ENCODE data around the gene A2M.

A2M gene

DNA sequence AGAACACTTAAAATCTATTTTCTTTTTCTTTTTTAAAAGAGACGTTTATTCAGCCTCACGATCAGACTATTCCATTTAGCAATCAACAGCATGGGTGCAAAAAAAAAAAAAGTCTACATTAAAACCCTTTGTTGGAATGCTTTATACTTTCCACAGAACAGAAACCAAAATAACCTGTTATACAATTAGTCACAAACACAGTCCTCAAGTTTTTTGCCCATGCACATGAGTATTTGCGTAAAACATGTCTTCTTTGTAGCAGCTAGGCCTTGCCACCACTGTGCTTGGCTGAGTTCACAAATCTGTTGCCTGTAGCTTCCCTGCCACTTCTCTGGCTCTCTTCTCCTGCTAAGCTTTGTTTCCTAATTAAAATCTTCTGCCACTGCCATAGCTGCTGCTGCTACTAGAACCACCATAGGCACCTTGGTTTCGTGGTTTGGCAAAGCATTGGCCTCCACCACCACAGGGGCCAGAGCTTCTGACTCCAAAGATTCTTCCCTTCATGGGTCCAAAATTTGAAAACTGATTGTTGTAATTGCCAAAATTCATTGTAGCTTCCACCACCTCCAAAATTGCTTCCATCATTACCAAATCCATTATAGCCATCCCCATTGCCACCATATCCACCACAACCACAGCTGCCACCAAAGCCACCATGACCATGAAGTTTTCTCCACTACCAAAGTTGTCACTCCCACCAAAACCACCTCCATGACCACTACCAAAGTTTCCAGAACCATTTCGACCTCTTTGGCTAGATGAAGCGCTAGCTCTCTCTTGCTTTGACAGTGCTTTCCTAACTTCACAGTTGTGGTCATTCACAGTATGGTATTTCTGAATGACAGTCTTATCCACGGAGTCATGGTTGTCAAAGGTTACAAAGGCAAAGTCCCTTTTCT, 88.3 kb downstream of the A2M start:
- no peak overlapping the region for H3K4me3 ChIP-seq (ENCODE audit: insufficient read depth in 1 of 2, low read depth in 1 of 2, low read length in 2 of 2)
- no peaks in the 10 kb centered on the region for H3K27me3 ChIP-seq (ENCODE audit: control insufficient read depth in 1 of 2, insufficient read depth in 1 of 2, low read length in 2 of 2)
- no peak overlapping the region for H3K9ac ChIP-seq (ENCODE audit: low read length)
- no peak overlapping the region for H2BK120ac ChIP-seq (ENCODE audit: low read depth, low read length)
- no peak overlapping the region for H3K23ac ChIP-seq (ENCODE audit: low read length in 2 of 2)
- H4K8ac ChIP-seq (ENCODE audit: low read length) = no peak overlapping the region
- WGBS = 89% methylated on average over 7 of the region's 7 CpGs
- no peak overlapping the region for H3K4ac ChIP-seq (ENCODE audit: low read depth in 1 of 2, low read length in 2 of 2)
- H3K79me1 ChIP-seq (replicated peaks; ENCODE audit: low read length, poor library complexity, severe bottlenecking) = no peaks in the 10 kb centered on the region
- H3K18ac ChIP-seq (ENCODE audit: low read depth in 1 of 2, low read length in 2 of 2) = no peak overlapping the region
- H2AFZ ChIP-seq (ENCODE audit: low read depth, low read length) = no peak overlapping the region
- H3K4me1 ChIP-seq (ENCODE audit: control insufficient read depth, insufficient read depth, low read depth, low read length) = no peaks in the 10 kb centered on the region
- no peak for DNase-seq
- H3K14ac ChIP-seq (ENCODE audit: low read length in 2 of 2) = no peak overlapping the region
- H4K91ac ChIP-seq (ENCODE audit: low read length) = no peak overlapping the region
- H2BK12ac ChIP-seq (ENCODE audit: low read length in 2 of 2) = no peak overlapping the region
- H2AK5ac ChIP-seq (ENCODE audit: low read length, severe bottlenecking) = no peak overlapping the region
- no peaks in the 10 kb centered on the region for H3K9me3 ChIP-seq (ENCODE audit: control insufficient read depth, low read length)
- no peak overlapping the region for H2BK15ac ChIP-seq (ENCODE audit: low read depth, poor library complexity, severe bottlenecking)
- no peak overlapping the region for H3K4me2 ChIP-seq (ENCODE audit: low read length, poor library complexity, severe bottlenecking)
- no peaks in the 10 kb centered on the region for H3K36me3 ChIP-seq (ENCODE audit: control insufficient read depth in 1 of 2, insufficient read depth in 2 of 2, low read depth in 1 of 2, low read length in 2 of 2)
- no peak overlapping the region for H3K27ac ChIP-seq (ENCODE audit: low read length, poor library complexity, severe bottlenecking)
- H2BK5ac ChIP-seq (ENCODE audit: low read depth, low read length, poor library complexity, severe bottlenecking) = no peak overlapping the region

DNA sequence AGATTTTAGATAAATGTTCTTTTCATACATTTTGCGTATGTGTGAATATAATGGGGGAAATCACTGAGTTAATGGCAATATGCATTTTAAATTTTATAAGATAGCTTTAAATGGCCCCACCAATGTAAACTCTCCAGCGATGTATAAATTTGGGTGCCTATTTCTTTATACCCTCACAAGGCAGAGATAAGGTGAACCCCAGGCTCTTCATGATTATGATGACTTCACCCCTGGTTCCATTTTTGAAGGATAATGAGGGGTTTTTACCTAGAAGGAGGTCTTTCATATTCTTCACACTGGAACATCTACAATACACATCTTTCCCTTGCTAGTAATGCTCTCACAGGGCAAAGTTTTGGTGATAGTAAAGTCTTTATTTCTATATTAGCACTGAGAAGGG, 91.2 kb downstream of the A2M start:
- Histone ChIP-seq H2AFZ (ENCODE audit: low read depth, low read length) (no peak overlapping the region), H3K9ac (ENCODE audit: low read length) (no peak overlapping the region), H3K9me3 (ENCODE audit: control insufficient read depth, low read length) (no peaks in the 10 kb centered on the region), H2BK120ac (ENCODE audit: low read depth, low read length) (no peak overlapping the region), H2BK15ac (ENCODE audit: low read depth, poor library complexity, severe bottlenecking) (no peak overlapping the region), H2BK12ac (ENCODE audit: low read length in 2 of 2) (no peak overlapping the region), H3K4me3 (ENCODE audit: insufficient read depth in 1 of 2, low read depth in 1 of 2, low read length in 2 of 2) (no peak overlapping the region), H3K79me1 (replicated peaks; ENCODE audit: low read length, poor library complexity, severe bottlenecking) (no peaks in the 10 kb centered on the region), H4K8ac (ENCODE audit: low read length) (no peak overlapping the region), H3K27ac (ENCODE audit: low read length, poor library complexity, severe bottlenecking) (no peak overlapping the region), H3K4me2 (ENCODE audit: low read length, poor library complexity, severe bottlenecking) (no peak overlapping the region), H2AK5ac (ENCODE audit: low read length, severe bottlenecking) (no peak overlapping the region), H3K4ac (ENCODE audit: low read depth in 1 of 2, low read length in 2 of 2) (no peak overlapping the region), H2BK5ac (ENCODE audit: low read depth, low read length, poor library complexity, severe bottlenecking) (no peak overlapping the region), H3K4me1 (ENCODE audit: control insufficient read depth, insufficient read depth, low read depth, low read length) (no peaks in the 10 kb centered on the region), H3K27me3 (ENCODE audit: control insufficient read depth in 1 of 2, insufficient read depth in 1 of 2, low read length in 2 of 2) (no peaks in the 10 kb centered on the region), H3K18ac (ENCODE audit: low read depth in 1 of 2, low read length in 2 of 2) (no peak overlapping the region), H3K14ac (ENCODE audit: low read length in 2 of 2) (no peak overlapping the region), H3K36me3 (ENCODE audit: control insufficient read depth in 1 of 2, insufficient read depth in 2 of 2, low read depth in 1 of 2, low read length in 2 of 2) (no peaks in the 10 kb centered on the region), H4K91ac (ENCODE audit: low read length) (no peak overlapping the region), H3K23ac (ENCODE audit: low read length in 2 of 2) (no peak overlapping the region)
- 100% methylated on average over 1 of the region's 2 CpGs for WGBS
- DNase-seq = no peak

GRCh38 chr12:9022592-9022991, 93.1 kb downstream of the A2M start:
- Histone ChIP-seq H3K27me3 (ENCODE audit: control insufficient read depth in 1 of 2, insufficient read depth in 1 of 2, low read length in 2 of 2) (no peaks in the 10 kb centered on the region), H4K91ac (ENCODE audit: low read length) (no peak overlapping the region), H2BK12ac (ENCODE audit: low read length in 2 of 2) (no peak overlapping the region), H3K79me1 (replicated peaks; ENCODE audit: low read length, poor library complexity, severe bottlenecking) (no peaks in the 10 kb centered on the region), H3K14ac (ENCODE audit: low read length in 2 of 2) (no peak overlapping the region), H3K18ac (ENCODE audit: low read depth in 1 of 2, low read length in 2 of 2) (no peak overlapping the region), H3K9me3 (ENCODE audit: control insufficient read depth, low read length) (peaks cover 7% of the 10 kb centered on the region), H2BK120ac (ENCODE audit: low read depth, low read length) (no peak overlapping the region), H2BK5ac (ENCODE audit: low read depth, low read length, poor library complexity, severe bottlenecking) (no peak overlapping the region), H2BK15ac (ENCODE audit: low read depth, poor library complexity, severe bottlenecking) (no peak overlapping the region), H3K4me3 (ENCODE audit: insufficient read depth in 1 of 2, low read depth in 1 of 2, low read length in 2 of 2) (no peak overlapping the region), H3K9ac (ENCODE audit: low read length) (no peak overlapping the region), H3K36me3 (ENCODE audit: control insufficient read depth in 1 of 2, insufficient read depth in 2 of 2, low read depth in 1 of 2, low read length in 2 of 2) (no peaks in the 10 kb centered on the region), H3K4me2 (ENCODE audit: low read length, poor library complexity, severe bottlenecking) (no peak overlapping the region), H3K27ac (ENCODE audit: low read length, poor library complexity, severe bottlenecking) (no peak overlapping the region), H2AK5ac (ENCODE audit: low read length, severe bottlenecking) (no peak overlapping the region), H4K8ac (ENCODE audit: low read length) (no peak overlapping the region), H2AFZ (ENCODE audit: low read depth, low read length) (no peak overlapping the region), H3K4me1 (ENCODE audit: control insufficient read depth, insufficient read depth, low read depth, low read length) (no peaks in the 10 kb centered on the region), H3K4ac (ENCODE audit: low read depth in 1 of 2, low read length in 2 of 2) (no peak overlapping the region), H3K23ac (ENCODE audit: low read length in 2 of 2) (no peak overlapping the region)
- WGBS = 70% methylated on average over 1 of the region's 2 CpGs
- DNase-seq = no peak
